Activated naive CD4-positive, alpha-beta T cell treated with anti-CD3 and anti-CD28 coated beads for 36 hours (primary cell): ENCODE data around the gene ARL4D. TPM values are rescaled to one million over a fixed set of nuclear protein-coding genes. Genes with fewer than 3 reads are reported as not detected.
"Not testable (repeated sequence)": the region's sequence is repeated elsewhere in the genome, so short reads cannot be mapped to it uniquely, and the experiment has no call there.

Experiments used
- CTCF ChIA-PET: fragments of 350-600 bp; sonication (Branson Sonifier 250); formaldehyde crosslinking; loops from one replicate; lab custom pipeline; 2021; ENCODE audit warnings: antibody characterized with exemption; lab: Charles Lee
- DNase-seq: peaks from one replicate; pipeline ENCODE4 v3.0.0-alpha.2; 2020
- H3K27ac Mint-ChIP-seq: one replicate; pipeline ENCODE4 v1.8.0; 2021; ENCODE audit warnings: mild to moderate bottlenecking, mixed read lengths
- H3K27me3 Mint-ChIP-seq: one replicate; pipeline ENCODE4 v1.8.0; 2021; ENCODE audit warnings: low read depth, mixed read lengths
- H3K36me3 Mint-ChIP-seq: one replicate; pipeline ENCODE4 v1.8.0; 2021; ENCODE audit warnings: low read depth, mixed read lengths
- H3K4me1 Mint-ChIP-seq: one replicate; pipeline ENCODE4 v1.8.0; 2021; ENCODE audit warnings: low read depth, mixed read lengths
- H3K4me3 Mint-ChIP-seq: one replicate; pipeline ENCODE4 v1.8.0; 2021; ENCODE audit warnings: mild to moderate bottlenecking, moderate library complexity, mixed read lengths
- H3K9me3 Mint-ChIP-seq: one replicate; pipeline ENCODE4 v1.8.0; 2021; ENCODE audit warnings: mixed read lengths
- intact Hi-C: fragments of 100-400 bp; cut with micrococcal nuclease; formaldehyde crosslinking; loops from one replicate; pipeline ENCODE4 v1.15.1; 2023
- total RNA-seq, 2 experiments: library from RNA; stranded (reverse); gene quantifications; one replicate each; pipeline ENCODE4 v1.2.3, GENCODE V29; 2021

Gene ARL4D
- total RNA-seq, 2 experiments from 2014 or later = 1.7 TPM

- Mint-ChIP-seq H3K4me3 (no peak overlapping the region), H3K4me1 (no peaks in the 10 kb centered on the region), H3K27ac (no peak overlapping the region), H3K9me3 (no peaks in the 10 kb centered on the region), H3K36me3 (no peaks in the 10 kb centered on the region), H3K27me3 (peaks cover 7% of the 10 kb centered on the region)
- intact Hi-C loops = no loop called here
- CTCF ChIA-PET = no interaction called here
- DNase-seq = peak; percentile 18
These were observed 19.9 kb downstream of the ARL4D start for GRCh38 chr17:43418441-43419374.

- H3K9me3 Mint-ChIP-seq, H3K36me3 Mint-ChIP-seq, intact Hi-C loops, H3K27ac Mint-ChIP-seq, DNase-seq, H3K4me1 Mint-ChIP-seq, H3K27me3 Mint-ChIP-seq, H3K4me3 Mint-ChIP-seq, CTCF ChIA-PET: not testable (repeated sequence)
These were observed 20.6 kb downstream of the ARL4D start for GRCh38 chr17:43419375-43419882.

- Mint-ChIP-seq H3K27ac (no peak overlapping the region), H3K36me3 (no peaks in the 10 kb centered on the region), H3K27me3 (peaks cover 7% of the 10 kb centered on the region), H3K4me1 (no peaks in the 10 kb centered on the region), H3K9me3 (no peaks in the 10 kb centered on the region), H3K4me3 (no peak overlapping the region)
- no peak for DNase-seq
- intact Hi-C loops = no loop called here
- CTCF ChIA-PET = interaction anchor here (1.6 kb wide), 1 partner anchor 30 kb away, joined by 4 read pairs; no protein-coding TSS in a partner anchor
These were observed 25.1 kb downstream of the ARL4D start for GRCh38 chr17:43423777-43424455.

GRCh38 chr17:43427362-43428043, 28.7 kb downstream of the ARL4D start:
- CTCF ChIA-PET = no interaction called here
- intact Hi-C loops = loop anchor here (1.0 kb wide), 1 partner anchor 33 kb away; no protein-coding TSS in a partner anchor
- H3K4me1 Mint-ChIP-seq = no peaks in the 10 kb centered on the region
- no peak overlapping the region for H3K4me3 Mint-ChIP-seq
- no peaks in the 10 kb centered on the region for H3K9me3 Mint-ChIP-seq
- H3K27ac Mint-ChIP-seq = no peak overlapping the region
- H3K27me3 Mint-ChIP-seq = peaks cover 14% of the 10 kb centered on the region
- no peaks in the 10 kb centered on the region for H3K36me3 Mint-ChIP-seq
- DNase-seq = no peak

- Mint-ChIP-seq H3K4me1 (no peaks in the 10 kb centered on the region), H3K27me3 (peaks cover 14% of the 10 kb centered on the region), H3K36me3 (no peaks in the 10 kb centered on the region), H3K27ac (no peak overlapping the region), H3K9me3 (no peaks in the 10 kb centered on the region), H3K4me3 (no peak overlapping the region)
- intact Hi-C loops = loop anchor here (1.0 kb wide), 1 partner anchor 34 kb away; no protein-coding TSS in a partner anchor
- no peak for DNase-seq
- CTCF ChIA-PET = interaction anchor here (1.0 to 1.2 kb wide), 3 partner anchors 11 to 34 kb away, joined by 3 to 5 read pairs (median 4); partner anchors contain the start of gene ARL4D
These were observed 29.7 kb downstream of the ARL4D start for GRCh38 chr17:43428524-43428923.

- Mint-ChIP-seq H3K9me3 (no peaks in the 10 kb centered on the region), H3K4me3 (no peak overlapping the region), H3K27me3 (peaks cover 12% of the 10 kb centered on the region), H3K4me1 (no peaks in the 10 kb centered on the region), H3K36me3 (no peaks in the 10 kb centered on the region), H3K27ac (no peak overlapping the region)
- intact Hi-C loops = no loop called here
- CTCF ChIA-PET = no interaction called here
- no peak for DNase-seq
These were observed 32.3 kb downstream of the ARL4D start for GRCh38 chr17:43430936-43431713.

- no peaks in the 10 kb centered on the region for H3K36me3 Mint-ChIP-seq
- no peak overlapping the region for H3K27ac Mint-ChIP-seq
- no peak overlapping the region for H3K4me3 Mint-ChIP-seq
- no peaks in the 10 kb centered on the region for H3K4me1 Mint-ChIP-seq
- intact Hi-C loops = no loop called here
- DNase-seq = no peak
- no peaks in the 10 kb centered on the region for H3K9me3 Mint-ChIP-seq
- peaks cover 12% of the 10 kb centered on the region for H3K27me3 Mint-ChIP-seq
- CTCF ChIA-PET = no interaction called here
These were observed 33.1 kb downstream of the ARL4D start for GRCh38 chr17:43431714-43432523.

GRCh38 chr17:43434902-43435319, 36.1 kb downstream of the ARL4D start:
- no peaks in the 10 kb centered on the region for H3K36me3 Mint-ChIP-seq
- H3K27me3 Mint-ChIP-seq = peaks cover 10% of the 10 kb centered on the region
- H3K4me1 Mint-ChIP-seq = no peaks in the 10 kb centered on the region
- H3K27ac Mint-ChIP-seq = no peak overlapping the region
- H3K4me3 Mint-ChIP-seq = no peak overlapping the region
- no peak for DNase-seq
- CTCF ChIA-PET = interaction anchor here (1.6 kb wide), 1 partner anchor 41 kb away, joined by 4 read pairs; no protein-coding TSS in a partner anchor
- intact Hi-C loops = no loop called here
- no peaks in the 10 kb centered on the region for H3K9me3 Mint-ChIP-seq

GRCh38 chr17:43437756-43438155, 39.0 kb downstream of the ARL4D start:
- Mint-ChIP-seq H3K9me3 (no peaks in the 10 kb centered on the region), H3K4me3 (no peak overlapping the region), H3K27me3 (peaks cover 3% of the 10 kb centered on the region), H3K27ac (no peak overlapping the region), H3K36me3 (no peaks in the 10 kb centered on the region), H3K4me1 (no peaks in the 10 kb centered on the region)
- CTCF ChIA-PET = no interaction called here
- no peak for DNase-seq
- intact Hi-C loops = no loop called here

GRCh38 chr17:43438626-43439025, 39.8 kb downstream of the ARL4D start:
- no peaks in the 10 kb centered on the region for H3K9me3 Mint-ChIP-seq
- H3K4me3 Mint-ChIP-seq = no peak overlapping the region
- DNase-seq = no peak
- peaks cover 3% of the 10 kb centered on the region for H3K27me3 Mint-ChIP-seq
- H3K36me3 Mint-ChIP-seq = no peaks in the 10 kb centered on the region
- no peak overlapping the region for H3K27ac Mint-ChIP-seq
- intact Hi-C loops = no loop called here
- no peaks in the 10 kb centered on the region for H3K4me1 Mint-ChIP-seq
- CTCF ChIA-PET = no interaction called here

- peaks cover 3% of the 10 kb centered on the region for H3K27me3 Mint-ChIP-seq
- CTCF ChIA-PET = no interaction called here
- no peak overlapping the region for H3K4me3 Mint-ChIP-seq
- no peak for DNase-seq
- H3K36me3 Mint-ChIP-seq = no peaks in the 10 kb centered on the region
- no peak overlapping the region for H3K27ac Mint-ChIP-seq
- H3K9me3 Mint-ChIP-seq = no peaks in the 10 kb centered on the region
- intact Hi-C loops = no loop called here
- no peaks in the 10 kb centered on the region for H3K4me1 Mint-ChIP-seq
These were observed 40.2 kb downstream of the ARL4D start for GRCh38 chr17:43439041-43439440.
